GM23338 (cell line): ENCODE data around the gene STRN3. TPM values are rescaled to one million over a fixed set of nuclear protein-coding genes. Genes with fewer than 3 reads are reported as not detected.

Experiments used
- ATAC-seq: fragments of 200-7000 bp; cut with Tn5 transposase; 3 replicates; pipeline ENCODE4 v1.9.1; 2020
- DNase-seq: peaks from one replicate; pipeline ENCODE4 v3.0.0-alpha.2; 2015; ENCODE audit warnings: low spot score
- H2AFZ ChIP-seq: fragments of 200-600 bp; sonication (generic); 2 replicates; pipeline ENCODE4 v1.8.0; 2016; ENCODE audit warnings: antibody characterized with exemption, mild to moderate bottlenecking, moderate library complexity
- H3F3A ChIP-seq: fragments of 200-600 bp; sonication (generic); replicated peaks from 2 replicates; pipeline ENCODE4 v1.8.0; 2017; ENCODE audit warnings: antibody characterized with exemption, mixed run types, low read depth
- H3K27ac ChIP-seq: fragments of 200-600 bp; sonication (generic); 2 replicates; pipeline ENCODE4 v1.6.1; 2016; ENCODE audit warnings: low read depth
- H3K27me3 ChIP-seq: fragments of 200-600 bp; sonication (generic); 2 replicates; pipeline ENCODE4 v1.8.0; 2016; ENCODE audit warnings: mild to moderate bottlenecking, mixed run types, moderate library complexity; ENCODE audit not compliant: insufficient read depth
- H3K36me3 ChIP-seq: fragments of 200-600 bp; sonication (generic); 2 replicates; pipeline ENCODE4 v1.8.0; 2016; ENCODE audit warnings: mild to moderate bottlenecking; ENCODE audit not compliant: insufficient read depth
- H3K4me1 ChIP-seq: fragments of 200-600 bp; sonication (generic); 2 replicates; pipeline ENCODE4 v1.8.0; 2016; ENCODE audit warnings: mild to moderate bottlenecking, moderate library complexity; ENCODE audit not compliant: insufficient read depth
- H3K4me2 ChIP-seq: fragments of 200-600 bp; sonication (generic); 2 replicates; pipeline ENCODE4 v1.7.1; 2017; ENCODE audit warnings: mixed run types
- H3K4me3 ChIP-seq: fragments of 200-600 bp; sonication (generic); 2 replicates; pipeline ENCODE4 v1.6.1; 2016; ENCODE audit warnings: mixed run types
- H3K79me2 ChIP-seq: fragments of 200-600 bp; sonication (generic); replicated peaks from 2 replicates; pipeline ENCODE4 v1.8.0; 2017; ENCODE audit warnings: mild to moderate bottlenecking; ENCODE audit not compliant: insufficient read depth
- H3K9me2 ChIP-seq: fragments of 200-600 bp; sonication (generic); 2 replicates; pipeline ENCODE4 v1.8.0; 2017; ENCODE audit not compliant: insufficient read depth
- H4K20me1 ChIP-seq: fragments of 200-600 bp; sonication (generic); replicated peaks from 2 replicates; pipeline ENCODE4 v1.8.0; 2017; ENCODE audit warnings: mild to moderate bottlenecking; ENCODE audit not compliant: insufficient read depth
- H3K27ac Mint-ChIP-seq: 2 replicates; pipeline ENCODE4 v1.8.0; 2020; ENCODE audit warnings: inconsistent platforms, mild to moderate bottlenecking, moderate library complexity, mixed read lengths
- H3K27me3 Mint-ChIP-seq: 3 replicates; pipeline ENCODE4 v1.8.0; 2022; ENCODE audit warnings: low read depth, mild to moderate bottlenecking, moderate library complexity, mixed read lengths, inconsistent platforms; ENCODE audit not compliant: insufficient read depth, poor library complexity
- H3K36me3 Mint-ChIP-seq: 3 replicates; pipeline ENCODE4 v1.8.0; 2021; ENCODE audit warnings: low read depth, mild to moderate bottlenecking, inconsistent platforms, moderate library complexity, mixed read lengths
- H3K4me1 Mint-ChIP-seq: 3 replicates; pipeline ENCODE4 v1.8.0; 2020; ENCODE audit warnings: mild to moderate bottlenecking, inconsistent platforms, mixed read lengths
- H3K4me3 Mint-ChIP-seq: 3 replicates; pipeline ENCODE4 v1.8.0; 2021; ENCODE audit warnings: moderate library complexity, mild to moderate bottlenecking, inconsistent platforms, mixed read lengths
- H3K9me3 Mint-ChIP-seq: 3 replicates; pipeline ENCODE4 v1.8.0; 2020; ENCODE audit warnings: moderate library complexity, mild to moderate bottlenecking, inconsistent platforms, mixed read lengths
- CREB1 ChIP-seq: fragments of 250-450 bp; sonication (Bioruptor Pico); IDR thresholded peaks from 2 replicates; pipeline ENCODE4 v1.5.0; 2020; ENCODE audit warnings: low read depth, mild to moderate bottlenecking, moderate library complexity
- CTCF ChIP-seq, 2 experiments: fragments of 200-600 bp in 1 of 2; sonication (generic) in 1 of 2; conservative IDR thresholded peaks; 2 replicates each; pipeline versions ENCODE4 v1.5.1 to v1.6.1; 2016 to 2017; ENCODE audit warnings: antibody characterized with exemption in 2 of 2, low read depth in 2 of 2, mild to moderate bottlenecking in 2 of 2, moderate library complexity in 1 of 2
- ETS1 ChIP-seq: IDR thresholded peaks from 2 replicates; pipeline ENCODE4 v1.6.1; 2016; ENCODE audit warnings: antibody characterized with exemption
- EZH2 ChIP-seq: fragments of 200-600 bp; sonication (generic); IDR thresholded peaks from one replicate; pipeline ENCODE4 v1.8.0; 2017; ENCODE audit warnings: antibody characterized with exemption, mild to moderate bottlenecking, low read depth; ENCODE audit not compliant: unreplicated experiment
- EZH2phosphoT487 ChIP-seq: fragments of 200-600 bp; sonication (generic); IDR thresholded peaks from one replicate; pipeline ENCODE4 v1.8.1; 2018; ENCODE audit warnings: antibody characterized with exemption; ENCODE audit not compliant: unreplicated experiment
- NANOG ChIP-seq: IDR thresholded peaks from 2 replicates; pipeline ENCODE4 v1.6.1; 2016; ENCODE audit warnings: antibody characterized with exemption, borderline replicate concordance
- POLR2AphosphoS5 ChIP-seq: IDR thresholded peaks from 2 replicates; pipeline ENCODE4 v1.6.1; 2016; ENCODE audit warnings: antibody characterized with exemption, low read depth
- REST ChIP-seq: IDR thresholded peaks from one replicate; pipeline ENCODE4 v1.6.1; 2018; ENCODE audit warnings: antibody characterized with exemption; ENCODE audit not compliant: unreplicated experiment
- STAT1 ChIP-seq: IDR thresholded peaks from one replicate; pipeline ENCODE4 v1.6.1; 2016; ENCODE audit warnings: antibody characterized with exemption; ENCODE audit not compliant: unreplicated experiment
- ZNF114 ChIP-seq: fragments of 250-450 bp; sonication (Bioruptor Pico); IDR thresholded peaks from 2 replicates; pipeline ENCODE4 v1.5.0; 2020; ENCODE audit warnings: mild to moderate bottlenecking, moderate library complexity
- ZNF331 ChIP-seq: fragments of 250-450 bp; sonication (Bioruptor Pico); IDR thresholded peaks from 2 replicates; pipeline ENCODE4 v1.5.0; 2020; ENCODE audit warnings: low read depth, mild to moderate bottlenecking, moderate library complexity
- polyA plus RNA-seq: library from polyadenylated mRNA; unstranded; fragments of >200 nt; fragmentation: Nextera tagmentation; extraction: Ambion mirVana; gene quantifications from 2 replicates; pipeline ENCODE4 v1.2.1, GENCODE V29; 2016
- total RNA-seq: library from RNA; depleted of rRNA; stranded (reverse); fragments of >200 nt; shearing (Covaris generic); gene quantifications from 2 replicates; pipeline ENCODE4 v1.2.3, GENCODE V29; 2014

The STRN3 gene
- total and polyA plus RNA-seq, 2 experiments from 2014 or later = 35.0 to 40.6 TPM

- no peak overlapping the region for H2AFZ ChIP-seq
- Mint-ChIP-seq H3K27ac (no peak overlapping the region), H3K9me3 (no peaks in the 10 kb centered on the region), H3K27me3 (peaks cover 5% of the 10 kb centered on the region), H3K4me3 (no peak overlapping the region), H3K36me3 (peaks cover 6% of the 10 kb centered on the region; the same call in 2 of the 3 replicates), H3K4me1 (peaks cover 4% of the 10 kb centered on the region; the same call in 1 of the 3 replicates)
- H4K20me1 ChIP-seq = peaks cover 29% of the 10 kb centered on the region
- H3K79me2 ChIP-seq = peaks cover 97% of the 10 kb centered on the region
- ATAC-seq (no peak), DNase-seq (no peak)
- no peak overlapping the region for H3K4me2 ChIP-seq
- no peaks in the 10 kb centered on the region for H3F3A ChIP-seq
- no peak overlapping the region for H3K4me3 ChIP-seq
- no peaks in the 10 kb centered on the region for H3K9me2 ChIP-seq
- TF ChIP-seq CTCF (conservative IDR thresholded peaks at IDR 0.05; ENCODE audit: low read depth in 2 of 2) = no peak
- TF ChIP-seq POLR2AphosphoS5 = no peak
- no peak for TF ChIP-seq STAT1
- no peak for TF ChIP-seq EZH2phosphoT487
- TF ChIP-seq NANOG = no peak
- no peak for TF ChIP-seq ZNF114 (CRISPR knock-in tag)
- no peak for TF ChIP-seq EZH2
- no peak for TF ChIP-seq ZNF331 (CRISPR knock-in tag)
- no peak for TF ChIP-seq ETS1
- no peak for TF ChIP-seq CREB1 (CRISPR knock-in tag)
- no peak for TF ChIP-seq REST
- H3K27me3 ChIP-seq = no peaks in the 10 kb centered on the region
- H3K36me3 ChIP-seq = no peaks in the 10 kb centered on the region
- no peak overlapping the region for H3K27ac ChIP-seq
- no peaks in the 10 kb centered on the region for H3K4me1 ChIP-seq
Observed at GRCh38 chr14:30983858-30984257, 42.3 kb downstream of the STRN3 start.
